HG03060 (cell line): Measurements from ENCODE around the gene DCTN2.
A peak's percentile ranks its signal among the peaks of the same experiment; 100 is the strongest.
"Not testable (repeated sequence)": the region's sequence is repeated elsewhere in the genome, so short reads cannot be mapped to it uniquely, and the experiment has no call there.

Experiments
- ATAC-seq: cut with Tn5 transposase; IDR thresholded peaks from one replicate; pipeline ENCODE4 v1.9.1; 2021; ENCODE audit warnings: low read depth, moderate number of reproducible peaks; ENCODE audit not compliant: unreplicated experiment

The DCTN2 gene

GRCh38 chr12:57546438-57547287, at the start of gene DCTN2:
Gene DCTN2, minus strand, starts transcription at chr12:57547192. Its CDS starts 129 bp downstream, at chr12:57547063.
- peak; percentile 97 for ATAC-seq

- ATAC-seq = no peak
These were observed 46.2 kb upstream of the DCTN2 start for GRCh38 chr12:57593187-57593586.

- no peak for ATAC-seq
These were observed 45.7 kb upstream of the DCTN2 start for GRCh38 chr12:57592551-57593165.

GRCh38 chr12:57591782-57592325, 44.9 kb upstream of the DCTN2 start:
- ATAC-seq = no peak

- ATAC-seq = peak; percentile 62
These were observed 44.1 kb upstream of the DCTN2 start, which contains the start of gene PIP4K2C for GRCh38 chr12:57590864-57591781. Gene PIP4K2C, plus strand, starts transcription at chr12:57591192. Its CDS starts 98 bp downstream, at chr12:57591290.

- ATAC-seq = no peak
These were observed 43.5 kb upstream of the DCTN2 start for GRCh38 chr12:57590479-57590863.

- not testable (repeated sequence) for ATAC-seq
These were observed 42.1 kb upstream of the DCTN2 start for GRCh38 chr12:57588951-57589610.

GRCh38 chr12:57586832-57587429, 39.9 kb upstream of the DCTN2 start:
- ATAC-seq = no peak

GRCh38 chr12:57586128-57586527, 39.1 kb upstream of the DCTN2 start:
- ATAC-seq = no peak

GRCh38 chr12:57585156-57585555, 38.2 kb upstream of the DCTN2 start:
- ATAC-seq = no peak

- no peak for ATAC-seq
These were observed 37.7 kb upstream of the DCTN2 start for GRCh38 chr12:57584690-57585089.

- ATAC-seq = no peak
These were observed 37.1 kb upstream of the DCTN2 start for GRCh38 chr12:57584050-57584449.

- ATAC-seq = peak; percentile 93
These were observed 36.2 kb upstream of the DCTN2 start for GRCh38 chr12:57583008-57583831.

GRCh38 chr12:57582440-57582839, 35.4 kb upstream of the DCTN2 start:
- ATAC-seq = no peak

- ATAC-seq = no peak
These were observed 34.8 kb upstream of the DCTN2 start for GRCh38 chr12:57581802-57582201.

GRCh38 chr12:57580466-57580795, 33.4 kb upstream of the DCTN2 start:
- no peak for ATAC-seq

- no peak for ATAC-seq
These were observed 32.9 kb upstream of the DCTN2 start for GRCh38 chr12:57579677-57580465.

- no peak for ATAC-seq
These were observed 32.0 kb upstream of the DCTN2 start for GRCh38 chr12:57579011-57579410.
